PC-3 (cell line): ENCODE measurements around the gene ATAD3B.

Experiments used
- EZH2 ChIP-seq: fragments of 300-600 bp; sonication (generic); IDR thresholded peaks from one replicate; pipeline ENCODE4 v1.6.1; 2017; ENCODE audit warnings: antibody characterized with exemption, mild to moderate bottlenecking, low read length; ENCODE audit not compliant: unreplicated experiment
- EZH2phosphoT487 ChIP-seq: fragments of 300-600 bp; sonication (generic); IDR thresholded peaks from 2 replicates; pipeline ENCODE4 v1.6.1; 2018; ENCODE audit warnings: mild to moderate bottlenecking, antibody characterized with exemption, low read length, borderline replicate concordance
- TF ChIP-seq, protein P1 (sequence below): fragments of 300-600 bp; sonication (generic); conservative IDR thresholded peaks from 2 replicates; pipeline ENCODE4 v1.5.1; 2017; ENCODE audit warnings: antibody characterized with exemption, low read depth, mild to moderate bottlenecking, low read length

GRCh38 chr1:1422465-1423244 lies 48.9 kb upstream of the ATAD3B start:
- TF ChIP-seq, protein P1, sequence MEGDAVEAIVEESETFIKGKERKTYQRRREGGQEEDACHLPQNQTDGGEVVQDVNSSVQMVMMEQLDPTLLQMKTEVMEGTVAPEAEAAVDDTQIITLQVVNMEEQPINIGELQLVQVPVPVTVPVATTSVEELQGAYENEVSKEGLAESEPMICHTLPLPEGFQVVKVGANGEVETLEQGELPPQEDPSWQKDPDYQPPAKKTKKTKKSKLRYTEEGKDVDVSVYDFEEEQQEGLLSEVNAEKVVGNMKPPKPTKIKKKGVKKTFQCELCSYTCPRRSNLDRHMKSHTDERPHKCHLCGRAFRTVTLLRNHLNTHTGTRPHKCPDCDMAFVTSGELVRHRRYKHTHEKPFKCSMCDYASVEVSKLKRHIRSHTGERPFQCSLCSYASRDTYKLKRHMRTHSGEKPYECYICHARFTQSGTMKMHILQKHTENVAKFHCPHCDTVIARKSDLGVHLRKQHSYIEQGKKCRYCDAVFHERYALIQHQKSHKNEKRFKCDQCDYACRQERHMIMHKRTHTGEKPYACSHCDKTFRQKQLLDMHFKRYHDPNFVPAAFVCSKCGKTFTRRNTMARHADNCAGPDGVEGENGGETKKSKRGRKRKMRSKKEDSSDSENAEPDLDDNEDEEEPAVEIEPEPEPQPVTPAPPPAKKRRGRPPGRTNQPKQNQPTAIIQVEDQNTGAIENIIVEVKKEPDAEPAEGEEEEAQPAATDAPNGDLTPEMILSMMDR: no peak
- TF ChIP-seq EZH2: no peak
- TF ChIP-seq EZH2phosphoT487: no peak
